Endothelial cell of umbilical vein (primary cell): ENCODE results near the gene RPL36A.

Source experiments
- EZH2 ChIP-seq: IDR thresholded peaks from 2 replicates; pipeline ENCODE4 v1.6.1; 2012; ENCODE audit warnings: borderline replicate concordance, low read depth, mild to moderate bottlenecking, moderate library complexity, low read length, inconsistent platforms; ENCODE audit not compliant: severe bottlenecking
- FOS ChIP-seq: IDR thresholded peaks from 2 replicates; pipeline ENCODE4 v1.6.1; 2011; ENCODE audit warnings: mild to moderate bottlenecking, low read length, moderate library complexity, borderline replicate concordance; ENCODE audit not compliant: insufficient read depth
- JUN ChIP-seq: IDR thresholded peaks from 2 replicates; pipeline ENCODE4 v1.6.1; 2011; ENCODE audit warnings: borderline replicate concordance, low read depth; ENCODE audit not compliant: insufficient read length, insufficient read depth
- POLR2A ChIP-seq: IDR thresholded peaks from 2 replicates; pipeline ENCODE4 v1.6.1; 2012; ENCODE audit warnings: low read depth, mild to moderate bottlenecking, control low read depth, low read length
- POLR2AphosphoS5 ChIP-seq: IDR thresholded peaks from 2 replicates; pipeline ENCODE4 v1.6.1; 2012; ENCODE audit warnings: low read depth, mild to moderate bottlenecking, control low read depth, low read length, moderate library complexity; ENCODE audit not compliant: insufficient read depth
- TF ChIP-seq, protein P1 (sequence below), 2 donors: IDR thresholded peaks; 1 replicate in 1 of 2; 2 replicates in 1 of 2; pipeline ENCODE4 v1.5.1; 2011; ENCODE audit warnings: low read length in 2 of 2, mild to moderate bottlenecking in 2 of 2, moderate library complexity in 2 of 2, control low read depth in 1 of 2, inconsistent platforms in 1 of 2, low read depth in 1 of 2; ENCODE audit not compliant: insufficient read depth in 1 of 2; ENCODE audit errors: extremely low read depth in 1 of 2
- TF ChIP-seq, protein P2 (sequence below): IDR thresholded peaks from 2 replicates; pipeline ENCODE4 v1.6.1; 2011; ENCODE audit not compliant: insufficient read depth, insufficient read length

DNA sequence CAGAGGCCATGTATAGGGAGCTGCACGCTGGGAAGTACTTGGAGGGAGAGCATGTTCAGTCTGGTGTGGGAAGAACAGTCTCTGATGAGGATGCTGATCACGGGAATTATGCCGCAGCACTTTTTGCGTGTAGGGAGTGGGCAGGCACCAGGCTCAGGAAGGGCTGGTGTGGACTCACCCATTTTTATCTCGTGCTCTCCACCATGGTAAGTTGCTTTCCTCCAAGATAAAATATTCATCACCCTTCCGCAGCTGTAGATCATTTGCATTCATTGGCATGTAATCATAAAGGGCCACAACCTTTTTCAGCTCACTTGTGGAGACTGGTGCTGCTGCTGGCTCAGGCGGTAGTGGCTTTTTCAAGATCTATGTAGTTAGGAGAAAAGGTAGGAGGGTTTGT, 30.4 kb upstream of the RPL36A start:
- TF ChIP-seq POLR2AphosphoS5 (no peak), POLR2A (no peak), FOS (no peak), JUN (no peak), EZH2 (no peak)
- TF ChIP-seq, protein P1, sequence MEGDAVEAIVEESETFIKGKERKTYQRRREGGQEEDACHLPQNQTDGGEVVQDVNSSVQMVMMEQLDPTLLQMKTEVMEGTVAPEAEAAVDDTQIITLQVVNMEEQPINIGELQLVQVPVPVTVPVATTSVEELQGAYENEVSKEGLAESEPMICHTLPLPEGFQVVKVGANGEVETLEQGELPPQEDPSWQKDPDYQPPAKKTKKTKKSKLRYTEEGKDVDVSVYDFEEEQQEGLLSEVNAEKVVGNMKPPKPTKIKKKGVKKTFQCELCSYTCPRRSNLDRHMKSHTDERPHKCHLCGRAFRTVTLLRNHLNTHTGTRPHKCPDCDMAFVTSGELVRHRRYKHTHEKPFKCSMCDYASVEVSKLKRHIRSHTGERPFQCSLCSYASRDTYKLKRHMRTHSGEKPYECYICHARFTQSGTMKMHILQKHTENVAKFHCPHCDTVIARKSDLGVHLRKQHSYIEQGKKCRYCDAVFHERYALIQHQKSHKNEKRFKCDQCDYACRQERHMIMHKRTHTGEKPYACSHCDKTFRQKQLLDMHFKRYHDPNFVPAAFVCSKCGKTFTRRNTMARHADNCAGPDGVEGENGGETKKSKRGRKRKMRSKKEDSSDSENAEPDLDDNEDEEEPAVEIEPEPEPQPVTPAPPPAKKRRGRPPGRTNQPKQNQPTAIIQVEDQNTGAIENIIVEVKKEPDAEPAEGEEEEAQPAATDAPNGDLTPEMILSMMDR (IDR thresholded peaks at IDR 0.05; ENCODE audit: extremely low read depth in 1 of 2, insufficient read depth in 1 of 2, low read depth in 1 of 2, low read length in 2 of 2): no peak
- TF ChIP-seq, protein P2, sequence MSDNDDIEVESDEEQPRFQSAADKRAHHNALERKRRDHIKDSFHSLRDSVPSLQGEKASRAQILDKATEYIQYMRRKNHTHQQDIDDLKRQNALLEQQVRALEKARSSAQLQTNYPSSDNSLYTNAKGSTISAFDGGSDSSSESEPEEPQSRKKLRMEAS: no peak
